Activated T-cell treated with anti-CD3 and anti-CD28 coated beads for 48 hours (primary cell): ENCODE results near the gene TIGD2.

Experiments used
- DNase-seq: peaks from one replicate; pipeline ENCODE4 v3.0.0-alpha.2; 2020; ENCODE audit warnings: low read depth

Gene TIGD2

DNA sequence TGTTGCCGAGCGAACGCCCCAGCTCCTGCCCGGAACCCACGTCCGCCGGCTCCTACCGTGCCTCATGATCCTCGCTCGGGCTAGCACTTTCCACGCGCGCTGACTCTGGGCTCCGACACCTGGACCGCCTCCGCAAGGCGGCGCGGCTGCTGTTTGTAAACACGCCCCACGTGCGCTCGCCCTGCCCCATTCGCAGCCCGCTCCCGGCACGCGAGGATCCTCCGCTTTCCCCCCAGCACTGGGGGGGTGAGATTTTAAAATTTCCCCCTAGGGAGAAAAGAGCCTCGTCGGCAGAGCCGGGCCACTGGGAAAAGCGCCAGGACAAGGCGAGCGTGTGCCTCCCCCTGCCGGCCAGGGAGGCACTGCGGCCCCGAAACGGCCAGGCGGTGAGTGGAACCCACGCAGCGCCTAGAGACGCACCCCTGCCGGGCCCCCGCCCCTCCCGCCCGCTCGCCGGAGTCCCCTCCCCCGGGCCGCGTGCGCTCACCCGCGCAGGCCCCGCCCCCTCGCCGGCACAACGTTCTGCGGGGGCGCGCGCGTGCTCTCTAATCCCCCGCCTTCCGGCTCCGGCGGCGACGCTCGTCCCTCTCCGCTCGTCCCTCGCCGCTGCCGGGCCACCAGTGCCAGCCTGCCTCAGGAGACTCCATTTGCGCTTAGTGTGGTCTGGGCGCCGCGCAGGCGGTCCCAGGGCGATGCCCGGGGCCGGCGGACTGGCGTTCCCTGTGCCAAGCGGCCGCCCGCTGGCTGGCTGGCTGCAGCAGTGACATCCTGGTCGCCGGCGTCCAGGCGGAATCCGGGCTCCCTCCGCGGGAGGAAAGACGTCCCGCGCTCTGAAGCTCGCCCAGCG lies at the start of gene TIGD2:
TIGD2 (plus strand) TSS at position 548 of the 847 bp plus-strand sequence. CDS start 1,442 bp downstream, outside the sequence.
- DNase-seq = peak; percentile 90

DNA sequence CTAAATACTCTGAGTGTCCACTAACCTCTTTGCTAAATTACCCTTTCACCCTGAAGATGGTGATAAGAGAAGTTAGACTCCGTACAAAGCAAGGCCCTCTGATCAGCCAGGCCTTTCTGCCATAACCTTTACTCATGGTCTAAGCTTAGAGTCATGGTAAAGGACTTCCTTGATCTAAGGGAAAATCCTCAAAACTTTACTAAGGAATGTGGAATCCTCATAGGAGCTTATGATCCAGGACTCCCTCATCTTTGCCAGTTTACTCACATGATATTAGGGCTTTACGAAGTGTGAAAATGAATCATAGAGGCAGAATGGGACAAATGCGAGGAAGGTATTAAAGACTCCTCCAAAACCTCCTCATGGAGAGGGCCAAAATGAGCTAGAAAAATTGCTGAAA lies 46.5 kb upstream of the TIGD2 start:
- DNase-seq = no peak

DNA sequence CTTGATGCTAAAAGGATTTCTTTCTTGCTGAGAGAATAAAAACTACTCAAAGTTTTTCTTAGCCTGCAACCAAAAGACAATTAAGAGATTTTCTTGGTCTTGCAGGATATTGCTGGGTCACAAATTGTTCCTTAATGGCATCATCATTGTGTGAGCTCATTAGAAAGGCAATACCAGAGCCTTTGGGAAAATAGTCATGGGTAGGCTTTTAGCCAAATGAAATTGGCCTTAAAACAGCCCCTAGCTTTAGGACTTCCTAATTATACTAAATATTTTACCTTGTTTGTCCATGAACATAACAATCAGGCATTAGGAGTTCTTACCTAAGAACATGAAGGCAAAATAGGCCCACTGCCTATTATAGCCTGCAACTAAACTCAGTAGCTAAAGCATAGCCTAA lies 43.9 kb upstream of the TIGD2 start:
- DNase-seq = no peak

DNA sequence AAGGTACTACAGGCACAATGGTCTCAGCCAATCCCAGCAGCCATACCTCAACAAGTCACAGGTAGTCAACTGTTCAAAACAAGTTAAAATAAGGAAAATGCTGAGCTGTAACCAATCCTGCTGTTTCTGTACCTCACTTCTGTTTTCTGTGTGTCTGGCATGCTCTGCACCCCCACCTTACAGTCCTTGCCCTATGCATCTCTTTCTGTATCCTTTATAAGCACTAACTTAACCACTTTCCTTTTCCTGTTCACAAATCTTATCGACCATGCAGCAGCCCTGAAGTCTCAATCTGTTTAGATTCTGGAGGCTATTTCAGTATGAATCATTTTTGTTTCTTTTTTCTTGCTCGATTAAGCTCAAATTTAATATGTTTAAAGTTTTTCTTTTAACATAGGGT lies 41.9 kb upstream of the TIGD2 start:
- no peak for DNase-seq

DNA sequence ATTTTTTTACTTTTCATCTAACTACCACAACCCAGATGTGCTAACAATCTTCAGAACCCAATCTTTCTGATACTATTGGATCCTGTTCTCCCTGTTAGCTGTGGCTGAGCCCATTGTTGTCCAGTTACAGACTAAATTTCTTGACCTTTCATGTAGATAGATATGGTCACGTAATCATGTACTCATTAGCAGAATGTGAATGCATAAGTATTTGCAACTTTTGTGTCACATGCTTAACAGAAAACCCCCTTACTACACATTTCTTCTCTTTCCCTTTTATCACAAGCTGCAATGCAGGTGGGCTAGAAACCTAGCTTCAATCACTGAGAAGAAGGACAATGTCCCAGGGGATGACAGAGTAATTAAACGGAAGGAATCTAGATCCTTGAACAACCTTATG lies 41.3 kb upstream of the TIGD2 start:
- DNase-seq = no peak

DNA sequence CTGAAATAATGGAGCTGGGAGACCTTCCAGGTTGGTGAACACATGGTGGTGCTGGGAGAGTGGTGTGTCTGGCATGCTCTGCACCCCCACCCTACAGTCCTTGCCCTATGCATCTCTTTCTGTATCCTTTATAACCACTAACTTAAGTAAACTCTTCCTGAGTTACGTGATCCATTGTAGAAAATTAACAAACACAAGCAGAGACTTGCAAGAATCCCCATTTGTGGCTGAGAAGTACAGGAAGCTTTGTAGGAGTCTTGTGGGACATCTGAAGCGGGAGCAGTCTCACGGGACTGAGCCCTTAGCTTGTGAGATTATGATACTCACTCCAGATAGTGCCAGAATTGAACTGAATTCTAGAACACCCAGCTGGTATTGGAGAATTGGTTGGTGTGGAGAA lies 40.0 kb upstream of the TIGD2 start:
- no peak for DNase-seq

DNA sequence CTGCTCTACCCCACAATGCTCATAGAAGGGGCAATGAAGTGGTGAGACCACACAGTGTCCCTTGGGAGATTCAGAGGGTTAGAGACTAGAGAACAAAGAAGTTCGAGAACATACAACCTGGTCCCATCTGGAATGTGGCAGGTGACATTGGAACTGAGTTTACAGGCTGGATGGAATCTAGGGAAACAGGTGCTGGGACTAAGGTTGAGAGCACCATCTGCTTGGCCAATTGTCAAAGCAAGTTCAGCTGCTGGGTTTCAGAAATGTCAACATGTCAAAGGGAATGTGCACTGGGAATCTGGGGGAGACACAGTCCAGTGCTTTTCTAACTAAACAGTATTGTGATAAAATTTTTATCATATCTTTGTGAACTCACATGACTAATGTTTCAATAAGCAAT lies 38.4 kb upstream of the TIGD2 start:
- no peak for DNase-seq

DNA sequence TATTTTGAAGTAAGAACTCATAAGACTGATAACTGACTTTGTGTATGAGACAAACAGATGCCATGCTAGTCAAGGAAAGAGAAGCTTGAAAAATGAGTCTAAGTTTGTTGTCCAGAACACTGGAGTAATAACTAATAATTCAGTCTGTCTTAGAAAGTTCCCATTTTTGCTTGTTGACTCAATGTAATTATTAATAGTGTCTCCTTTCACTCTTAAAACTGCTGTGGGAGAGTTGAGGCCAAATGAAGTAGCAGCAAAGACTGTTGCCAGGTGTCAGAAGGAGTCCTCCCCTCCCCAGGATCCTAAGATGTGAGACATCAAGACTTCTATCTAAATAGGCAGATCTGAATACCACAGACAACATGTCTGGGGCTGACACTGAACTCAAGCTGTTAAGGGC lies 33.6 kb upstream of the TIGD2 start:
- no peak for DNase-seq

DNA sequence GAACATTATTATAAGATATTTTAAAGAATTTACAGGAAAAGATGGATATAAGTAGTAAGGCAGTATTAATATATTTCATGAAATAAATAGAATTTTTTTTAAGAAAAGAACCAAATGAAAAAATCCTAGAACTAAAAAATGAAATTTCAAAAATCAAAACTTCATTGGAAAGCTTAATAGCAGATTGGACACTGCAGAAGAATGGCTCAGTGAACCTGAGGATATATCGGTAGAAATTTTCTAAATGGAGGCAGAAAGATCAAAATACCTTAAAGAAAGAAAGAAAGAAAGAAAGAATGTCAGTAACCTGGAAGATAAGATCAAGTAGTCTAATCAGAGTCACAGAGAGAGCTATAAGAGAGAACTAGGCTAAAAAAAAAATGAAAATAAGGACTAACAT lies 33.0 kb upstream of the TIGD2 start:
- DNase-seq = no peak

DNA sequence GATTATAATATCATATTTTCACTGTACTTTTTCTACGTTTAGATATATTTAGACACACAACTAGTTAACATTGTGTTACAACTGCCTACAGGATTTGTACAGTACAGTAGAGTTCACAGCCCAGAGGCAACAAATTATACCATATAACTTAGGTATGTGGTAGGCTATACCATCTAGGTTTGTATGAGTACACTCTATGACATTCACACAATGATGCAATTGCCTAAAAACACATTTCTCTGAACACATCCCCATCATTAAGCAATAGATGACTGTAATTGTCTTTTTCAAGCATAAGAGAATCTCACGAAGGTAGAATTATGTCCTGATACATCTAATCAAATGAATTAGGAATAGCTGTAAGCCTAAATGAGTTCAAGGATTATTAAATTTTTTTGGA lies 12.3 kb upstream of the TIGD2 start:
- DNase-seq = no peak

GRCh38 chr4:89099471-89099870 lies 11.9 kb upstream of the TIGD2 start:
- no peak for DNase-seq

- no peak for DNase-seq
Measured at GRCh38 chr4:89100853-89101252, 10.5 kb upstream of the TIGD2 start.

DNA sequence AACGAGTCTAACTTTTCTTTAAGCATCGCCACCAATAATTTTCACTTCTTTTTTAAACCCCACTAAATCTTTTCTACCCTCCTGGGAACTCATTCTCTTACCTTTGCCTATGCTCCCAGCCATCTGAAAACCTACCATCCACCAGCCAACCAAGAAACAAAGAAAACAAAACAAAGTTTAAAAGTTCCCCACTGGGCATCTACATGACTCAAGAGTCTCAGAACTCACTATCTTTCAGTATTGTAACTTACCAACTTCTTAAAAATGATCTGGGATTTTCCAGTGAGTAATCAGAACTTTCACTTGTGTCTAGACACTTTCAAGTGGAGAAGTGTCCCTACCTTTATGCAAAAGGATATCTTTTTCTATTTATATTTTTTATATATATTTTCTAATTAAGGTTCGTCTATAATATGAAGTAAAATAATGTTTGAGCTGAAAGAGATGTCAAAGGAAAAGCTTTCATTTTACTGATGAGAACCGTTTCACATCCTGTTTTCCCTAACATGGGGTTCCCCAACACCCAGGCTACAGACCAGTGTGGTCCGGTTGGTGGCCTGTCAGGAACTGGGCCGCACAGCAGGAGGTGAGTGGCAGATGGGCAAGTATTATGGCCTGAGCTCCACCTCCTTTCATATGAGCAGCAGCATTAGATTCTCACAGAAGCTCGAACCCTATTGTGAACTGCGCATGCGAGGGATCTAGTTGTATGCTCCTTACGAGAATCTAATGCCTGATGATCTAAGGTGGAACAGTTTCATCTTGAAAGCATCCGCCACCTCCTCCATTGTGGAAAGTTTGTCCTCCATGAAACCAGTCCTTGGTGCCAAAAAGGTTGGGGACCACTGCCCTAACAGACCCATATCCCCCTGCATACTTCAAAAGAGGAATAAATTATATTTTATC lies 9.8 kb upstream of the TIGD2 start:
- DNase-seq = no peak

DNA sequence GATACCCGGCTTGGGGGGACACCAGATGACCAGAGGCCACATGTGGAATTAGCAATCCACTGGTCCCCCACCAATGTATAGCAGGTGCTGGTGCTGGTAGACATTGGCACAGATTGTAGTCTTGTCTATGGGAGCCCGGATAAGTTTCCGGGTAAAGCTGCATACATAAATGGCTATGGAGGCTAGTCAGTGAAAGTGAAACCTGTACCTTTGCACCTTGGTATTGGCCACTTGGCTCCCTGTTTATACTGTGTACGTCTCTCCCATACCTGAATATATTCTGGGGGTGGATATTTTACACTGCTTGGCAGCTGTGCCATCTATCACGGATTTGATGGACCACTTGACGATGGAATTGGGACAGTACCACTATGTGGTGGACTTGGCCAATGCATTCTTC lies 5.6 kb upstream of the TIGD2 start:
- no peak for DNase-seq

DNA sequence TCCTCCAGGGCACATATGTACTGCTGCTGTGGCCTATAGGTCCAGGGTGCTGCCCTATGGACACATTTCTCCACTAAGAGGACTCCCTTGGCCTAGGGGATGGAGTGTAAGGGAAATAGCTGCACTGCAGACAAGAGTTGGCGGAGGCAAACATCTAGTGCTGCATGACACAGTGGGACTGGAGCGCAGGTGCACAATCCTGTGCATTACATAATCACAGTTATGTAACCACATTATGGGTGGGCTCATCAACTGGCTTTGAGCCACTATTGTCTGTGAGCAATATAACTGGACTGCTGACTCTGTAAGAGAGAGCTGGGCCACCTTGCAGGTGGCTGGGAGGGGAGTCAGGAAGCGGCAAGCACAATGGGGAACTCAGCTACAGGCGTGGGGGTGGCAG lies 3.2 kb upstream of the TIGD2 start:
- DNase-seq = no peak

- DNase-seq = no peak
Measured at GRCh38 chr4:89109841-89110540, 1.3 kb upstream of the TIGD2 start.

- no peak for DNase-seq
Measured at GRCh38 chr4:89110541-89110985, 770 bp upstream of the TIGD2 start.

DNA sequence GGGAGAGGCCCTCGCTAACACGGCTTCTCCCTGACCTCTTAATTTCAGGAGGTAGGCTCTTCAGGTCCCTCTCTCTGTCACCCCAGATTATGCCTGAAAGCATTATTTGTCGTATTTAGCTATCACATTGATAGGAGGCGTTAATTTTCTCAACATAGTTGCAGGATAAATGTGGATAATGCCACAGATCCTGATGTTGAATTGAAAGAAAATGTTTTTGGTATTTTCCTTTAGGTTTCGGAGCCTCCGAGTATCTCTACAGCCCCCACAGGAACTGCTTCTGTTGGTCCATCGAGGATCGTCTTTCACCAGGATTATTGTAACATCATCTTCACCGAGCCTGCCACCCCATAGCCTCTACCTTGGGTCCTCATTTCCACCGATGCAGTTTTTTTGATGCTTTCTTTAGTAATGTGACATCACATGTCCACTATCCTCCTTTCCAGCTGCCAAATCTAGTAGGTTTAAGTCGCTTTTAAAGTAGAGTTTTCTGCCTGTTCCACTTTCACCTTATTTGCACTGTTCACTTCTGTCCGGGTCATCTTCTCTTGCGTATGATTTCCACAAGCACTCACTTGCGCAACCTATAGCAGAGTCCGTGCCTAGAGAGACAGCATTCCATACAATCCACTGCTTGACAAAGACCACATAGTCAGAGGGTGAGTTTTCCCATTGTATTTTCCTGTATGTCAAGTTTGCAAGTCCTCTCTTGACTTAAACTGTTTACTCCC lies 665 bp downstream of the TIGD2 start:
- DNase-seq = no peak

GRCh38 chr4:89113415-89113814 lies 2.1 kb downstream of the TIGD2 start:
- no peak for DNase-seq

DNA sequence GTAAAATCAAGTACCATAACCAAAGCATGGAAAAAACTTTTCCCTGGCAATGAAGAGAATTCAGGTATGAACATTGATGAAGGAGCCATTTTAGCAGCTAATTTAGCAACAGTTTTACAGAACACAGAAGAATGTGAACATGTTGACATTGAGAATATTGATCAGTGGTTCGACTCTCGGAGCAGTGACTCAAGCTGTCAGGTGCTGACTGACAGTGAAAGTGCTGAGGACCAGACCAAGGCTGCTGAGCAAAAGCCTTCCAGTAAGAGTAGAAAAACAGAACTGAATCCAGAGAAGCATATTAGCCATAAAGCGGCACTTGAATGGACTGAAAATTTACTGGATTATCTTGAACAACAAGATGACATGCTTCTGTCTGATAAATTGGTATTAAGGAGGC lies 2.8 kb downstream of the TIGD2 start:
- DNase-seq = no peak

DNA sequence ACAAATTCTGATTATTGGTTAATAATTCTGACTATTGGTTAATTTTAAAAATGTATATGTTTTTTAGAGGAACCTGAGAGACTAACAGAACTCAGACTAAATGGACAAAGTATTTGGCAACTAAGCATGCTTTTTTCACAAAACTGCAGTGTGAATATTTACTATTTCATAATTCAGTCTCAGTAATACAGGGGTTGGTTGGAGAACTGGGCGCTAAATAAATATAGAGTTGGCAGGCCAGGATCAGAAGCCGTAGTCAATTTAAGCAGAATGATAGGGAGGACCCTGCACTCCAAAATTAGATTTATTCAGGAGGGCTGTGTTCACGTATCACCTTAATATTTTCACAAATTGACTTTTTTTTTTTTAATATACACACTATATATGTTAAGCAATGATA lies 5.8 kb downstream of the TIGD2 start:
- no peak for DNase-seq

DNA sequence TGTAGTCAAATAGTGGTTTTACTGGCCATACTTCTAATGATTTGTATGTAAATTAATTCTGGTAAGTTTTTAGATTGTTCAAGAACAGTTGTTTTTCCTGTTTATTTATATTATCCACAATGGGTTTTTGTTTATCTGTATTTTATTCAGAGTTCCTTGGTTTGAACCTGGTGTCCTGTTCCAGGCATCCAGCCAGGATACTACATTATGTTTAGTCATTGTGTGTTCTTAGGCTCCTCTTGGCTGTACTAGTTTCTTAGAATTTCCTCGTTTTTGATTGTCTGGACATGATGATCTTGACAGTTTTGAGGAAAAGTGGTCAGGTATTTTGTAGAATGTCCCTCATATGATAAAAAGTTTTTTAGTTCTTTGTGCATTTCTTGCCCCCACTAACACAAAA lies 7.8 kb downstream of the TIGD2 start:
- no peak for DNase-seq
